IPS-NIHi11 (cell line): ENCODE results near the gene MTMR12.

Experiments used
- DNase-seq: peaks from one replicate; pipeline ENCODE4 v3.0.0; 2012; ENCODE audit warnings: mixed read lengths, low spot score

MTMR12 gene

DNA sequence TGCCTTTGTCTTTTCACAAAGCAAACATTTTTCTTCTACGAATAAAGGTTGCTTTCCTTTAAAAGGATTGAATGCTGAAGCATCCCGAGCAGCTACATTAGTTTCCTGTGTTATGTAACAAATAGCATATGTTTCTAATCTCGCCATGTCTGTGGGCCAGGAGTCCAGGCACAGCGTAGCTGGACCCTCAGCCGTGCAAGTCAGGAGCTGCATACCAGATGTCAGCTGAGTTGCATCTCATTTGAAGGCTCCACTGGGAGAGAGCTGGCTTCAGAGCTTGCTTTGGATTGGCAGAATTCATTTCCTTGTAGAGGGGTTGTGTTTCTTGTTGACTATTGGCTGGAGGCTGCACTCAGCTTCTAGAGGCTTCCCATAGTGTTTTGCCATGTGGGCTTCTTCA, 122.6 kb downstream of the MTMR12 start:
- no peak for DNase-seq

DNA sequence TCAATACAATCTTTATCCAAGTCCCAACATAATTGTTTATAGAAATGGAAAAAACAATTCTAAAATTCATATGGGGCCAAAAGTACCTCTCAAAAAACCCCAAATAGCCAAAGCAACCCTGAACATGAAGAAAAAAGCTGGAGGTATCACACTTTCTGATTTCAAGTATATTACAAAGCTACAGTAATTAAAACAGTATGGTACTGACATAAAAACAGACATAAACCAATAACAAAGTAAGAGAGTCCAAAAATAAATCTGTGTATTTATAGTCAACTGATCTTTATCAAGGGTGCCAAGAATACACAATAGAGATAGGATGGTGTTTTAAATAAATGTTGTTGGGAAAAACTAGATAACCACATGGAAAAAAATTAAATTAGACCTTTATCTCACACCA, 125.1 kb downstream of the MTMR12 start:
- DNase-seq: no peak

DNA sequence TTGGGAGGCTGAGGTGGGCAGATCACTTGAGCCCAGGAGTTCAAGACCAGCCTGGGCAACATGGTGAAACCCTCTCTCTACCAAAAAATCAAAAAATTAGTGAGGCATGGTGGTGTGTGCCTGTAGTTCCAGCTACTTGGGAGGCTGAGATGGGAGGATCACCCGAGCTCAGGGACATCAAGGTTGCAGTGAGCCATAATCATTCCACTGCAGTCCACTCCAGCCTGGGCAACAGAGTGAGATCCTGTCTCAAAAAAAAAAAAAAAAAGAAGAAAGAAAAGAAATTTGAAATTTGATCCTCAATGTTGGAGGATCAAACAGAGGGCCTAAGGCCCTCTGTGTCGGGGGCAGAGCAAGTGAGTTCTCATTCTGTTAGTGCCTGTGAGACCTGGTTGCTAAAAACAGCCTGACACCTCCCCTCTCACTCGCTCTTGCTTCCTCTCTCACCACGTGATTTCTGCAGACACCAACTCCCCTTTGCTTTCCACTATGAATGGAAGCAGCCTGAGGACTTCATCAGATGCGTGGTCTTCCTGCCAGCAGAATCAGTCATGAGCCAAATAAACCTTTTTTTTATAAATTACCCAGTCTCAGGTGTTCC, 130.2 kb downstream of the MTMR12 start:
- DNase-seq: no peak
